ENCODE measurements around the gene CCDC106. TPM values are rescaled to one million over a fixed set of nuclear protein-coding genes. Genes with fewer than 3 reads are reported as not detected.

Gene CCDC106
- total RNA-seq, 1 donor from 2014 or later = 11.6 TPM

DNA sequence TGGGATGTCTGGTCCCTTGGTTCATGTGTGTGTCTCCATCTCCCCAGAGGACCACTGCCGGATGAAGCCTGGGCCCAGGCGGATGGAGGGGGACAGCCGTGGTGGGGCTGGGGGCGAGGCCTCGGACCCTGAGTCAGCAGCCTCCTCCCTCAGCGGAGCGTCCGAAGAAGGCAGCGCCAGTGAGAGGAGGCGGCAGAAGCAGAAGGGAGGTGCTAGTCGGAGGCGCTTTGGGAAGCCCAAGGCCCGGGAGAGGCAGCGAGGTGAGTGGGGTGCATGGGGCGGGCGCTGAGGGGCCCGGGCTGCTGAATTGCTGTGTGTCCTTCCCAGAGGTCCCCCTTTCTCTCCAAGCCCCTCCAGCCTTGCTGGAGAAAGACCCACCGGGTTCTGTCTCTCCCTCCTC, 3.2 kb downstream of the CCDC106 start:
- peaks cover 35% of the 10 kb centered on the region for H3K4me1 ChIP-seq
- TF ChIP-seq, protein P1, sequence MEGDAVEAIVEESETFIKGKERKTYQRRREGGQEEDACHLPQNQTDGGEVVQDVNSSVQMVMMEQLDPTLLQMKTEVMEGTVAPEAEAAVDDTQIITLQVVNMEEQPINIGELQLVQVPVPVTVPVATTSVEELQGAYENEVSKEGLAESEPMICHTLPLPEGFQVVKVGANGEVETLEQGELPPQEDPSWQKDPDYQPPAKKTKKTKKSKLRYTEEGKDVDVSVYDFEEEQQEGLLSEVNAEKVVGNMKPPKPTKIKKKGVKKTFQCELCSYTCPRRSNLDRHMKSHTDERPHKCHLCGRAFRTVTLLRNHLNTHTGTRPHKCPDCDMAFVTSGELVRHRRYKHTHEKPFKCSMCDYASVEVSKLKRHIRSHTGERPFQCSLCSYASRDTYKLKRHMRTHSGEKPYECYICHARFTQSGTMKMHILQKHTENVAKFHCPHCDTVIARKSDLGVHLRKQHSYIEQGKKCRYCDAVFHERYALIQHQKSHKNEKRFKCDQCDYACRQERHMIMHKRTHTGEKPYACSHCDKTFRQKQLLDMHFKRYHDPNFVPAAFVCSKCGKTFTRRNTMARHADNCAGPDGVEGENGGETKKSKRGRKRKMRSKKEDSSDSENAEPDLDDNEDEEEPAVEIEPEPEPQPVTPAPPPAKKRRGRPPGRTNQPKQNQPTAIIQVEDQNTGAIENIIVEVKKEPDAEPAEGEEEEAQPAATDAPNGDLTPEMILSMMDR (IDR thresholded peaks at IDR 0.05) = no peak
- no peak for ATAC-seq

GRCh38 chr19:55652311-55653128, 4.5 kb downstream of the CCDC106 start:
- DNase-seq (peak; percentile 64), ATAC-seq (no peak)
- Histone ChIP-seq H3K4me3 (no peak overlapping the region), H3K36me3 (peaks cover 6% of the 10 kb centered on the region), H3K9me3 (no peaks in the 10 kb centered on the region), H3K27ac (no peak overlapping the region), H3K4me1 (peaks cover 40% of the 10 kb centered on the region), H3K27me3 (ENCODE audit: low read depth) (no peaks in the 10 kb centered on the region)
- TF ChIP-seq, protein P1 (IDR thresholded peaks at IDR 0.05) = no peak
- intact Hi-C loops (cut with DNase I) = no loop called here

More for the DNA sequence above, 3.2 kb downstream of the CCDC106 start:
- no peaks in the 10 kb centered on the region for H3K9me3 ChIP-seq
- H3K27me3 ChIP-seq (ENCODE audit: low read depth) = no peaks in the 10 kb centered on the region
- H3K4me3 ChIP-seq = no peak overlapping the region
- no peak overlapping the region for H3K27ac ChIP-seq
- H3K36me3 ChIP-seq = peaks cover 6% of the 10 kb centered on the region
- DNase-seq = no peak
- intact Hi-C loops (cut with DNase I) = no loop called here

- intact Hi-C loops (cut with DNase I) = no loop called here
- DNase-seq = peak; percentile 98
- no peaks in the 10 kb centered on the region for H3K27me3 ChIP-seq (ENCODE audit: low read depth)
- H3K4me3 ChIP-seq = peak overlapping the region; percentile 95
- TF ChIP-seq, protein P1 (IDR thresholded peaks at IDR 0.05) = peak; percentile 98
- H3K27ac ChIP-seq = peak overlapping the region; percentile 98
- H3K4me1 ChIP-seq = peaks cover 46% of the 10 kb centered on the region
- peak; percentile 77 to 87 for ATAC-seq
- H3K36me3 ChIP-seq = peaks cover 11% of the 10 kb centered on the region
- H3K9me3 ChIP-seq = no peaks in the 10 kb centered on the region
Observed at GRCh38 chr19:55653651-55654322, 5.8 kb downstream of the CCDC106 start.

DNA sequence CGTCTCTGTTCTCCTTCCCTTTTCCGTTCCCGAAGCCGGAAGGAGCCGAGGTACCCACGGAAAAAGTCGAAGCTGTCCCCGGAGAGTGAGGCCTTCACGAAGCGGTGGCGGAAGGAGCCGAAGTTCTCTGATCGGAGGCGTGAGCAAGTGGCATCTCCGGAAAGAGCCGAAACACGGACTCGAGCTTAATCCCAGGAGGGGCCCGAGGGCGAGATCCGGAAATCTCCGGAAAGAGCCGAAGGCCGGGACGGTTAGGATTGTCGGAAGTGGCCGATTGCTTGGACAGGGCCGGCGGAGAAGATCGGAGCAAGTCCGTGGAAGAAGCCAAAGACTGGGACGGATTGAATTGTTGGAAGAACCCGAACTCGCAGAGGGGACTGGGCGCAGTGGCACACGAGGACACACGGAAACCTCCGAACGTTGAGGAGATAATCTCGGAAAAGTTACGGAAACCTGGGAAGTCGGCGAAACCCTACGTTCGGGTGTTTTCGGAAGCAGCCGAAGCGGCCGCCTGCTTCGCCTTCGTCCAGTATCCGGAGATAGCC, 6.4 kb downstream of the CCDC106 start:
- H3K27me3 ChIP-seq (ENCODE audit: low read depth) = no peaks in the 10 kb centered on the region
- H3K36me3 ChIP-seq = peaks cover 17% of the 10 kb centered on the region
- no peaks in the 10 kb centered on the region for H3K9me3 ChIP-seq
- peak; percentile 99 for DNase-seq
- ATAC-seq = peak; percentile 90 to 91
- H3K4me1 ChIP-seq = peaks cover 46% of the 10 kb centered on the region
- intact Hi-C loops (cut with DNase I) = no loop called here
- H3K4me3 ChIP-seq = peak overlapping the region; percentile 95
- TF ChIP-seq, protein P1 (IDR thresholded peaks at IDR 0.05) = no peak
- H3K27ac ChIP-seq = peak overlapping the region; percentile 98

DNA sequence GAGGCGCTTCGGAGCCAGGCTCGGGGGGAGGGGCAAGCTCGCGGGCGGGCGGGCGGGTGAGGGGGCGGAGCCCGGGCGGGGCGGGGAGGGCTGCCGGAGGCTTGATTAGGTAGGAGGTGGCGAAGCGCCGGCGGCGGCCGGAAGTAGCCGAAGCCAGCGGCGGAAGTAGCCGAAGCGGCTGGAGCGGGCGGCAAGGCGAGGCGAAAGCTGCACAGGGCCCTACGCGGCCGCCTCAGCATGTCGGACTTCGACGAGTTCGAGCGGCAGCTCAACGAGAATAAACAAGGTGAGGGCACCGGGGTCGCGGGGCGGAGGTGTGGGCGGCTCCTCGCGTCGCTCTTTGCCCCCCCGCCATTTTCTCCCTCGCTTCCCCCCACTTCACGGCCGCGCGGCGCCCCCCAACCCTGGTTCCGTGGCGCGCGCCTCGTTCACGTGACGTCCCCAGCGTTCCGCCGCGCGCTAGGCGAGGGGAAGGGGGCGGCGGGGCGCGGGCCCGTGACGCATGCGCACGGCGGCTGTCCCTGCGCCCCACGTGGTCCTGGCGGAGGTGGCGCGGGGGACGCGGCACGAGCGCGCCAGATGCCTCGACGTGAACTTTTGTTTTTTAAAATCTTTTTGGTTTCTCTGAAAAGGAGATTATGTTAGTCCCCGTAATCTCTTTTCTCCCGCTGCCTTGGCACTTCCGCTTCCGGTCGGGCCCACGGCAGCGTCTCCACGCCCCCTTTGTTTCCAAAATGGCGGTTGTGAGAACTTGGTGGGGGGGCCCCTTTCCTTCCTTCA, 7.0 kb downstream of the CCDC106 start, which contains the start of gene U2AF2:
TSS of gene U2AF2 (plus strand) at position 168 of the 780 bp plus-strand sequence. CDS start at position 238, 70 bp downstream.
- Histone ChIP-seq H3K27ac (peak within 1 kb of the TSS; percentile 98), H3K27me3 (ENCODE audit: low read depth) (no peaks in the 10 kb centered on the region), H3K4me1 (peaks cover 49% of the 10 kb centered on the region), H3K4me3 (peak within 1 kb of the TSS; percentile 95), H3K9me3 (no peaks in the 10 kb centered on the region), H3K36me3 (peaks cover 24% of the 10 kb centered on the region)
- intact Hi-C loops (cut with DNase I) = no loop called here
- TF ChIP-seq, protein P1 (IDR thresholded peaks at IDR 0.05) = no peak
- ATAC-seq = peak; percentile 77 to 85
- peak; percentile 96 for DNase-seq
